ENCODE results near the gene POLR2J2.
"Not testable (repeated sequence)": the region's sequence is repeated elsewhere in the genome, so short reads cannot be mapped to it uniquely, and the experiment has no call there.

The POLR2J2 gene

DNA sequence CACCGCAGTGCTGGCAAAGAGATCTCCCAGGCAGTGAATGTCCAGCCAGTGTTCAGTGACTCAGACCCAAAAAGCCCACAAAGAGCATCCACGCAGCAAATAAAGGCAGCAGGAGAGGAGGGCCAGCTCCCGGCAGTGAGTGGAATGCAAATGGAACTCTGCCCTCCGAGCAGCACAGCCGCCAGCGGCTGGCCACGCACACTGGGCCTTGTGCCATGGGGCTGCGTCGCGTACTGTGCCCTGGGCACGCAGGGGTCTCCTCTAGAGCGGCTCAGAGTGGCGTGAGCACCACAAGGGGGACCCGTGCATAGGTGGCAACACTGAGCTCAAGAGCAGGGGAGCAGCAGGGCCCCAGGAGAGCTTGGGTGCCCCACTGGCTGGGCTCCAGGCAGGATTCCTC lies 3.9 kb downstream of the POLR2J2 start:
- FAIRE-seq, result not testable (repeated sequence)

DNA sequence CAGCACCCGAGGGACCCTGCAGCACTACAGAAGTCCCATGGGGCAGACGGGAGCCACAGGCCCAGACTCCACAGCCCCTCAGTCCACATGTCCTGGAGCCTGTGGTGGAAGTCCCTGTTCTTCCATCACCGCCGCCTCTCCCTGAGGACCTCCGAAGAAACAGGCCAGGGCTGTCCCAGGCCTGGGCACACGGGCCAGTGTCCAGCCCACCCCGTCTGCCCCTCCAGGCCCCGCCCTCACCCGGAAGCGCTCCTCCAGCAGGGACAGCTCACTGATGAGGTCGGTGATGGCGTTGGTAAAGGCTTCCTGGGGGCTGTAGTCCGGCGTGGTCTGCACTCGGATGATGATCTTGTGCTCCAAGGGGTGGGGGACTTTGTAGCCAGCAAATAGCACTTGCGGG lies 4.6 kb downstream of the POLR2J2 start:
- not testable (repeated sequence) for FAIRE-seq

DNA sequence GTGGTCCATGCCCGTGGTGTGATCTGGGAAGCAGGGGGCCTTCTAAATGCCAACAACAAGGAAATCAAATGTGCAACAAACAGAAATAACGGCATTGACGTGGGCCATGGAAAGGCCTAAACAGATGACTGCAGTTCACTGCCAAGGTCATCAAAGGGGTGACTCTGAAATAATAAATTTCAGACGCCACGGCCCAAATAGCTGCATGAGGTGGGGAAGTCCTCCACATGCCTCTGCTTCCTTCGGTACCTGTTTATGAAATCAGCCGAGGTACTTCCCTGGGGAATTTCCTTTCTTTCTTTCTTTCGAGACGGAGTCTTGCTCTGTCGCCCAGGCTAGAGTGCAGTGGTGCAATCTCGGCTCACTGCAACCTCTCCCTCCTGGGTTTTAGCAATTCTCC lies 6.7 kb downstream of the POLR2J2 start:
- not testable (repeated sequence) for FAIRE-seq

DNA sequence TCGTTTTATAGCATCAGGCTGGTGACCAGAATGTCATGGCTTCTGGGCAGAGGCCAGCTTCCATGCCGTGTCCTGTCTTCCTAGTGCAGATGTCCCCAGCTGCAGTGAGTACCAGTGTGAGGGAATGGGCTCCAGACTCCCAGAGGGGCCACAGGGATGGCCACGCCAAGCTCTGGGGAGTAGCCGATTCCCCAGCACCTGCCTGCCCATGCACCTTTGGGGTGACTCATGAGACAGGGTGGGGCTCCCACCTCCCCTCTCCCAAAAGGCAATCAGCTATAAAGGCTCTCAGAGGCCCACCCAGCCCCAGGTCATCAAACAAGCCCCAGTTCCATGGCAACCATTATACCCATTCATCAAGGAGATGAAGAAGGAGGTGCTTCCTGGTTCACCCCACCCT lies 21.5 kb downstream of the POLR2J2 start, which contains the start of gene SPDYE2B:
TSS of gene SPDYE2B (plus strand) at position 396 of the 400 bp plus-strand sequence. CDS start 2,030 bp downstream, outside the sequence.
- FAIRE-seq, result not testable (repeated sequence)

DNA sequence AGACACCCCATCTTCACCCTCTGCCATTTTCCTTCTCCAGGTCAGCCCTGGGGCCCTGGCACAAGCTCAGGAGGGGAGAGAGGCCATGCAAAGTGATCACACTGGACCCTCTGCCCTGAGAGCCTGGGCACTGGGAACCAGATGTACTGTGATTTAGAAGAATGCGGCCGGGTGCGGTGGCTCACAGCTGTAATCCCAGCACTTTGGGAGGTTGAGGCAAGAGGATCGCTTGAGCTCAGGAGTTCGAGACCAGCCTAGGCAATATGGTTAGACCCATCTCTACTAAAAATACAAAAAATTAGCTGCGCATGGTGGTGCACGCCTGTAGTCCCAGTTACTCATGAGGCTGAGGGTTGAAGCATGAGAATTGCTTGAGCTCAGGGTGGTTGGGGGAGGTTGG lies 23.6 kb downstream of the POLR2J2 start:
- not testable (repeated sequence) for FAIRE-seq

DNA sequence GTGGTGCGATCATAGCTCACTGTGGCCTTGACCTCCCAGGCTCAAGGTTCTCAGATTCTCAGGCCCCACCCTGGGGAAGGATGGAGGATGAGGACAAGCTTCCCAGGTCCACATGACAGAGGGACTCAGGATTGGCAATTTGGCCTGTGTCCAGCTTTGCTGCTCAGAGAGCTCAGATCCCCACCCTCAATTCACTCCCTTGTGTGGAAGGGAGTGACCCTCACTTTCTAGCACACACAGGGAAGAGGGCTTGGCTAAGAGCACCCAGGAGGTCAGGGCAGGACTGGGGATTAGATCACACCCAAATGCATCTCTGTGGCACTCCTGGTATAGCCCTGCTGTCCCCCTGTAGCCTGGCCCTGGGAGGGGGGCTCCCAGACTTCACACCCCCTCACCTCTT lies 28.1 kb downstream of the POLR2J2 start:
- FAIRE-seq, result not testable (repeated sequence)

DNA sequence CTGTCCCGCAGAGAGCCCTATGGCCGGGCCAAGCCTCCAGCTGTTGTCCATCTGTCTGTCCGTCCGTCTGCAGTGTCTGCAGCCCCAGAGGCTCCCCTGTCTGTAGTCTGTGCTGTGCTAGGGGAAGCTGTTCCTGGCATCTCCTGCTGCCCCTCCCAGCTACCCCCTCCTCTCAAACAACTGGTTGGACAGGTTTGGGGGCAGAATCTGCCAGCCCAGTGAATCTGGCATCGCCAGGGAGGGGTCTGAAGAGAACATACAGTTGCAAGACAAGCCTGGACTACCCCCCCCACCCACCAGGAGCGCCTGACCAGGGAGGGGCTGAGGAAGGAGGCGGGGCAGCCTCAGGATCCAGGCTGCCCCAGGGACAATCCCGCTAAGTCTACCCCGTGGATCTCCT lies 28.8 kb downstream of the POLR2J2 start, which contains the start of gene UPK3BL1:
TSS of gene UPK3BL1 (minus strand) at position 101 of the 400 bp plus-strand sequence. CDS start at position 51, 50 bp downstream.
- FAIRE-seq, result not testable (repeated sequence)

DNA sequence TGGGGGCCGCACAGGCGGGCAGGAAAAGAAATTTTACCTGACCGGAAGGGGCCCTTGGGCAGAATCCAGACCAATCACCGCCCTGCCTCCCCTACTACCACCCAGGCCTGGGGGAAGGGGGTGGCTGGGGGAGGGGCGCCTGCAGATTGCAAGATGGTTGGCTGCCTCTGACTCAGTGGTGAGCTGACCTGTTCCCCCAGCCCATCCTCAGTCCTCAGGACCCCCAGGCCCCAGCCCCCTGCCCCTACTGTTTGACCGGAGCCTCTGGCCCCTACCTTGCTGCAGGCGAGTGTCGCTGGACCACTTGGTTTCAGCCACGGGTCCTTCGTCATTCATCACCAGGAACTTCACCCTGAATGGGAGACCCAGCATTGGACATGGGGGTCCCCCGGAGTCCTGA lies 32.6 kb downstream of the POLR2J2 start:
- FAIRE-seq, result not testable (repeated sequence)

DNA sequence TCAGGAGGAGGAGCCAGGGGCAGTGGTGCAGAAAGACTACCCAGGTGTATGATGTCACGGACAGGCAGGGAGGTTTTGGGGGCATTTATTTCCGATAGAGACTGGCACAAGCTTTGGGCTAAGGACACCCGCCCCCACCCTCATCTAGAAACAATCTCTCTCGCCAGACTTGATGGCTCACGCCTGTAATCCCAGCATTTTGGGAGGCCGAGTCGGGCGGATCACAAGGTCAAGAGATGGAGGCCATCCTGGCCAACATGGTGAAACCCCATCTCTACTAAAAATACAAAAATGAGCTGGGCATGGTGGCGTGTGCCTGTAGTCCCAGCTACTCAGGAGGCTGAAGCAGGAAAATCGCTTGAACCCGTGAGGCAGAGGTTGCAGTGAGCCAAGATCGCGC lies 34.5 kb downstream of the POLR2J2 start:
- not testable (repeated sequence) for FAIRE-seq

DNA sequence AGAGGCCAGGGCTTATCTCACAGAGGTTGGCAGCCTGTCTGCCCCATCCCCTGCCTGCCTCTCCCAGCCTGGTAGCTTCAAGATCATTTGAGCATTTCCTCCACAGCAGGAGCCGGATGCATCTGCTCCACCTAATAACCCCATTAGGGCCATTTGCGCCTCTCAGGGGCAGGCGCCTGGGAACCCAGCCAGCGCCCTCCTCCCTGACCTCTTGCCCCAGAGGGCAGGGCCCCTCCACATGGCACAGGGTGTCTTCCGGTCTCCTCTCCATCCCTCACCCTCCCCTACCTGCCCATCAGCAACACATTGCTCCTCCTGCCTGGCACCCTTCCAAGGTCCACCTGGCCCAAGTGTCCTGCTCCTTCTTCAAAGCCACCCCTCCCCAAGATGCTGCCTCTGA lies 36.1 kb downstream of the POLR2J2 start:
- FAIRE-seq, result not testable (repeated sequence)

DNA sequence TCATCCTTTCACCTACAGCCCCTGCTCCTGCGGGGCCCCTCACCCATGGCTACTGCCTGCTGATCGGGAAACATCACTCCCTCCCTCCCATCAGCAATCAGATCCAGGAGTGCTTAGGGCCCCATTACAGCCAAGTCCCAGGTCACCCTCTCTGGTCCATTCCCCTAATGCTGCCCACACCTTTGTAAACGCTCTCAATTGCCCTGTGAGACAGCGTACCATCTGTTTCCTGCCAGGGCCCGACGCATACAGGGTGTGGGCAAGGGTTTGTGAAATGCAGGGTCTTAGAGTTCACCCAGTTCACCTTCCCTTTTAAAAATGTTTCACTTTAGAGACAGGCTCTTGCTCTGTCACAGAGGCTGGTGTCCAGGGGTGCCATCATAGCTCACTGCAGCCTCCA lies 37.2 kb downstream of the POLR2J2 start:
- not testable (repeated sequence) for FAIRE-seq

DNA sequence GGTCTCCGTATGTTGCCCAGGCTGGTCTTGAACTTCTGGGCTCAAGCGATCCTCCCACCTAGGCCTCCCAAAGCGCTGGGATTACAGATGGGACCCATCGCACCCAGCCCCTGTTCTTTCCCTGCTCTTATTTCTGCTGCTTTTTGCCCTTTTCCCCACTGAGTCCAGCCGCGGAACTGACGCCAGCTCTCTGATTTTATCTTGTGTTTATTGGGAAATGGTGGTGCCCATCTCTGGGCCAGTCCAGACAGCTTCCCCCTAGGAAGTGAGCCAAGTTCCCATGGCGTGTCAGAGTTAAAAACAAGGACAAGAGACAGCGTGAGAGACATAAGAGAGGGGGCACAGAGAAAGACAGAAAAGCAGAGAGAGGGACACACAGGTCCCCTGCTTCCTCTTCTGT lies 40.8 kb downstream of the POLR2J2 start:
- not testable (repeated sequence) for FAIRE-seq

DNA sequence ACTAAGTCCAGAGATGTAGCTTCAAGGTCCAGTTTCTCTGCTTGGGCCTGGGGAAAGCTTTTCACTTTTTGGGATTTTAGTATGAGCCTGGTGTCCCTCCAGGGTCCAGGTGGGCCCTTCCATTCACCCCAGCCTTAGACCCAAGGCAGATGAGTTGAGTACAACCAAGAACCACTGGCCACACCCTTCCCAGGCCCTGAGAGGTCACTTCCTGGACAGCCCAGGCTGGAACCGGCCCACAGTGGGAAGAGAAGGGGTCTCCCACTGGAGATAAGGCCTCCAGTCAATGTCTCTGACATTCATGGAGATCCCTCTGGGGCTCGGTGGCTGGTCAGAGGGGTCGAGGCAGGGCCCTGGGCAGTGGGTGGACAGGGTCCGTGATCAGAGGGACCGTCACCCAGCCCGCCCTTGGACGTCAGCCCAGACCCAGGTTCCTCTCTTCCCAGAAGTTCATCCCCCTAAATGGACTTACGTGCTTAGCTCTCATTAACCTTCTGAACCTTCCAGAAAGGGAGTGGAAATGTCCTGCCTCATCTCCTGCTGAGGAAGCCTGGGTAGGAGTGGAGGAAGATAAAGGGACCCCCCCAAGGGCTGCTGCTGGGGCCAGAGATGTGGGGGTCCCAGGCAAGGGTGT lies 44.1 kb downstream of the POLR2J2 start:
- FAIRE-seq, result not testable (repeated sequence)

DNA sequence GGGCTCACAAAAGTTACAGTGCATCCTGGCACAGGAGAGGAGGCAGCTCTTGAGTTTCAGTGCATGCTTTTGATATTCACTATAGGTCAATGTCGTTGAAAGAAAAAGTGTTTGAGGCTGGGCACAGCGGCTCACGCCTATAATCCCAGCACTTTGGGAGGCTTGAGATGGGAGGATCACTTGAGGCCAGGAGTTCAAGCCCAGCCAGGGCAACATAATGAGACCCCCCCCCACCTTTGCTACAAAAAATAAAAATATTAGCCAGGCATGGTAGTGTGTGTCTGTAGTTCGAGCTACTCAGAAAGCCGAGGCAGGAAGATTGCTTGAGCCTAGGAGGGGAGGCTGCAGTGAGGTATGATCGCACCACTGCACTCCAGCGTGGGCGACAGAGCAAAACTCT lies 53.3 kb downstream of the POLR2J2 start:
- FAIRE-seq, result not testable (repeated sequence)

DNA sequence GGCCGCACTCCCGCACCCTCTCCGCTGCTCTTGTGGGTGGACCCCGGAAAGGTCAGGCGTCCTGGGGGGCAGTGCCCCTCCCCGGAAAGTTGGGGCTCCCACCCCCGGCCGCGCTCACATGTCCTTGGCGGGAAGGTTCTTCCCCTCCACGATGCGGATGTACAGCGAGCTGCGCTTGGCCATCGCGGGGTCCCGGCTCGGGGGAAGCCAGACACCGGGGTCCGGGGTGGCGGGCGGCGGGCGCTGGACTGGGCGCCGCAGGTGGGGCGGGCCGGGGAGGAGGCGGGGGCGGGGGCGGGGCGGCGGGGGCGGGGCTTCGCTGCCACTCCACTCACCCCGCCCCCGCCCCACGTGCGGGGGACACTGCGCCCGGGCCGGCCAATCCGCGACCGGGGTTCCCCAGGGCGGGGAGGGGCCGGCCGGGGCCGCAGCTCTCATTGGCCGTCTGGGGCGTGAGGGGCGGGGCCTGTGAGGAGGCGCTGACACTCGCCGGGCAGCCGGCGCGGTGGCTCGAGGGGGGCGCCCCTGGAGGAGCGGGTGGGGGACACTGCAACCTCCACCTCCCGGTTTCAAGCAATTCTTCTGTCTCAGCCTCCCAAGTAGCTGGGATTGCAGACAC lies 54.8 kb downstream of the POLR2J2 start, which contains the start of gene RASA4:
TSS of gene RASA4 (minus strand) at position 250 of the 619 bp plus-strand sequence. CDS start at position 183, 67 bp downstream.
- not testable (repeated sequence) for FAIRE-seq
